T-helper 22 cell (primary cell): Measurements from ENCODE around the gene ZNF124.
"Not testable (repeated sequence)": the region's sequence is repeated elsewhere in the genome, so short reads cannot be mapped to it uniquely, and the experiment has no call there.

Experiments
- DNase-seq: peaks from one replicate; pipeline ENCODE4 v3.0.0-alpha.2; 2020; ENCODE audit warnings: low read depth

Gene ZNF124

GRCh38 chr1:247172996-247173395 lies 1.2 kb upstream of the ZNF124 start:
- DNase-seq, result no peak

- not testable (repeated sequence) for DNase-seq
Measured at GRCh38 chr1:247171443-247171842, 377 bp downstream of the ZNF124 start.

GRCh38 chr1:247165674-247166073 lies 6.1 kb downstream of the ZNF124 start:
- DNase-seq, result no peak

GRCh38 chr1:247164694-247165093 lies 7.1 kb downstream of the ZNF124 start:
- DNase-seq, result no peak

GRCh38 chr1:247156787-247157232 lies 15.0 kb downstream of the ZNF124 start:
- no peak for DNase-seq

- DNase-seq, result no peak
Measured at GRCh38 chr1:247147781-247148180, 24.0 kb downstream of the ZNF124 start.

GRCh38 chr1:247147120-247147519 lies 24.7 kb downstream of the ZNF124 start:
- DNase-seq, result not testable (repeated sequence)

GRCh38 chr1:247146671-247147070 lies 25.1 kb downstream of the ZNF124 start:
- no peak for DNase-seq

GRCh38 chr1:247145279-247145678 lies 26.5 kb downstream of the ZNF124 start:
- no peak for DNase-seq

- DNase-seq, result not testable (repeated sequence)
Measured at GRCh38 chr1:247139557-247139956, 32.3 kb downstream of the ZNF124 start.

GRCh38 chr1:247131236-247131635 lies 40.6 kb downstream of the ZNF124 start:
- no peak for DNase-seq

- DNase-seq, result not testable (repeated sequence)
Measured at GRCh38 chr1:247127519-247128282, 44.1 kb downstream of the ZNF124 start.

- not testable (repeated sequence) for DNase-seq
Measured at GRCh38 chr1:247126601-247127000, 45.2 kb downstream of the ZNF124 start.

GRCh38 chr1:247126166-247126565 lies 45.7 kb downstream of the ZNF124 start:
- DNase-seq, result not testable (repeated sequence)

GRCh38 chr1:247121382-247121781 lies 50.4 kb downstream of the ZNF124 start:
- no peak for DNase-seq

GRCh38 chr1:247120408-247120668 lies 51.5 kb downstream of the ZNF124 start:
- DNase-seq, result not testable (repeated sequence)

- no peak for DNase-seq
Measured at GRCh38 chr1:247119600-247120407, 52.0 kb downstream of the ZNF124 start.

GRCh38 chr1:247118946-247119446 lies 52.8 kb downstream of the ZNF124 start:
- no peak for DNase-seq

- no peak for DNase-seq
Measured at GRCh38 chr1:247115545-247115944, 56.3 kb downstream of the ZNF124 start.

GRCh38 chr1:247115141-247115510 lies 56.7 kb downstream of the ZNF124 start:
- DNase-seq, result no peak

- no peak for DNase-seq
Measured at GRCh38 chr1:247114351-247115140, 57.3 kb downstream of the ZNF124 start.

- DNase-seq, result no peak
Measured at GRCh38 chr1:247113733-247114271, 58.0 kb downstream of the ZNF124 start.
